A172 (cell line): ENCODE results near the gene SPRYD3. TPM values are rescaled to one million over a fixed set of nuclear protein-coding genes. Genes with fewer than 3 reads are reported as not detected.
"Not testable (repeated sequence)": the region's sequence is repeated elsewhere in the genome, so short reads cannot be mapped to it uniquely, and the experiment has no call there.

Experiments
- DNase-seq: peaks from one replicate; pipeline ENCODE4 v3.0.0-alpha.2; 2015; ENCODE audit warnings: low spot score
- total RNA-seq: library from RNA; depleted of rRNA; stranded (reverse); fragments of >200 nt; shearing (Covaris generic); gene quantifications from 2 replicates; pipeline ENCODE4 v1.2.3, GENCODE V29; 2014

Gene SPRYD3
- total RNA-seq, 1 experiment from 2014 or later: 15.2 TPM

DNA sequence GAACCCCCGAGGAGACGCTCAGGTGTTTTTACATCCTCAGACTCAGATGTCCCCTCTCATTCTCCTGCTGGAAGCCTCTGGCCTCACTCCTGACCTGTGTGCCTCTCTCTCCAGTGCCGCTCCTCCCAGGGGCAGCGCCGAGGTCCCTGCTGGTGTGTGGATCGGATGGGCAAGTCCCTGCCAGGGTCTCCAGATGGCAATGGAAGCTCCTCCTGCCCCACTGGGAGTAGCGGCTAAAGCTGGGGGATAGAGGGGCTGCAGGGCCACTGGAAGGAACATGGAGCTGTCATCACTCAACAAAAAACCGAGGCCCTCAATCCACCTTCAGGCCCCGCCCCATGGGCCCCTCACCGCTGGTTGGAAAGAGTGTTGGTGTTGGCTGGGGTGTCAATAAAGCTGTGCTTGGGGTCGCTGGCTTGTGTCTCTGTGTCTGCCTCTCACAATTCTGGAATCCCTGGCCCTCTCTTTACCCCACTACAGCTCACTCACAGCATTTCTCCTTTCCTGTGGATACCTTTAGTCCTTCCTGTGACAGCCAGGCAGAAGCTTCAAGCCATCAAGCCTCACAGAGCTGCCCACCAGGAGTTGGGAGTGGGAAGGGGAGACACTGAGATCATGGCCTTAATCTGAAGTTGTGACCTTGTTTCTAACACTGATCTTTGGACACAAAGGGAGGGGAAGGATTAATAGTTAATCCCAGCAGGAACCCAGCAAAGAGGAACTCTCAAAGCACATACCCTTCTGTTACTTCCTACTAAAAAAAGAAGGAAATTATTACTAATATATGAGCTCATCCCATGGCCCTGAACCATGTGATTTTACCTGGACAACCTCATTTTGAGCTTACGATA, 23.0 kb upstream of the SPRYD3 start:
- no peak for DNase-seq

GRCh38 chr12:53101266-53101665, 22.1 kb upstream of the SPRYD3 start:
- no peak for DNase-seq

- no peak for DNase-seq
Observed at GRCh38 chr12:53100466-53101151, 21.4 kb upstream of the SPRYD3 start.

- DNase-seq: peak; percentile 98
Observed at GRCh38 chr12:53099071-53099882, 20.1 kb upstream of the SPRYD3 start.

GRCh38 chr12:53098354-53098981, 19.3 kb upstream of the SPRYD3 start:
- peak; percentile 84 for DNase-seq

DNA sequence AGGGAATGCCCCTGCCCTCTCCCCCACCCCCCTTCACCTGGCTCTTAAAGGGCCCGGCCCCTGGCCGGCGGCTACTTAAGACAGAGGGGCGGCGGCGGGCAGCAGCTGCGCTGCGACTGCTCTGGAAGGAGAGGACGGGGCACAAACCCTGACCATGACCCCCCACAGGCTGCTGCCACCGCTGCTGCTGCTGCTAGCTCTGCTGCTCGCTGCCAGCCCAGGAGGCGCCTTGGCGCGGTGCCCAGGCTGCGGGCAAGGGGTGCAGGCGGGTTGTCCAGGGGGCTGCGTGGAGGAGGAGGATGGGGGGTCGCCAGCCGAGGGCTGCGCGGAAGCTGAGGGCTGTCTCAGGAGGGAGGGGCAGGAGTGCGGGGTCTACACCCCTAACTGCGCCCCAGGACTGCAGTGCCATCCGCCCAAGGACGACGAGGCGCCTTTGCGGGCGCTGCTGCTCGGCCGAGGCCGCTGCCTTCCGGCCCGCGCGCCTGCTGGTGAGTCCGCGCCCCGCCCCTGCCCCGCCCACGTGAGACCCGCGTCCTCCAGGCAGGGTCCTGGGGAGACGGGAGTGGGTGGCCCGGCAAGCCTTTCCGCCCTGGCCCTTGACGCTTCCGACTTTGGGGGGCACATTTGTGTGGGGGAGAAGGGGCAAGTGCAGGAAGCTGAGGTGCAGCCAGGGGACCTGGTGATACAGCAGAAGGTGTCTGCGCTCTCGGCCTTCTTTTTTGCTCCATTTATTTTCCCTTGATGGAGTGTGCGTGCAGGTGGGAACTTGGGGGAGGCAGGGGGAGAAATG, 18.6 kb upstream of the SPRYD3 start, which contains the start of gene IGFBP6:
Gene IGFBP6 (plus strand): TSS at position 104 of the 790 bp plus-strand sequence. CDS start 51 bp downstream, at position 155.
- peak; percentile 34 for DNase-seq

DNA sequence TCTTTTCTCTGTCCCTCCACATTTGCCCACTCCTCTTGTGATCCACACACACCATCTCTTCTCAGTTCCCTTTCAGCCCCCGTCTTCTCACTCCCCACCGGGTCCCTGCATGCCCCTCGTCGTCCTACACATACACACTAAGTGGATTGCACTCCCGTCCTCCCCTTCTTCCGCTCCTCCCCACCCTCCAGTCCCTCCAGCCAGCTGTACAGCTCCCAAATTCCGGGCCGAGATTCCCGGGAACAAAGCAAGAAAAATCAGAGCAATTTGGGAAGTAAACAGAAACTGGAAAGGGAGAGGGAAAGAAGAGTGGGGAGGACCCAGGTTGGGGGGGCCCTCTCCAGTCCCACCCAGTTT, 18.0 kb upstream of the SPRYD3 start:
- peak; percentile 25 for DNase-seq

- no peak for DNase-seq
Observed at GRCh38 chr12:53096759-53097158, 17.6 kb upstream of the SPRYD3 start.

- DNase-seq: no peak
Observed at GRCh38 chr12:53096089-53096741, 17.0 kb upstream of the SPRYD3 start.

DNA sequence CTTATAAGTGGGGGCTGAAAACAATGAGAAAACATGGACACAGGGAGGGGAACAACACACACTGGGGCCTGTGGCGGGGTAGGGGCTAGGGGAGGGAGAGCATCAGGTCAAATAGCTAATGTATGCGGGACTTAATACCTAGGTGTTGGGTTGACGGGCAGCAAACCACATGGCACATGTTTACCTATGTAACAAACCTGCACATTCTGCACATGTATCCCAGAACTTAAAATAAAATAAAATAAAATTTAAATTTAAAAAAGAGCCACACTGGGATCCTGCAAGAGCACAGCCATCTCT, 16.4 kb upstream of the SPRYD3 start:
- DNase-seq: not testable (repeated sequence)

DNA sequence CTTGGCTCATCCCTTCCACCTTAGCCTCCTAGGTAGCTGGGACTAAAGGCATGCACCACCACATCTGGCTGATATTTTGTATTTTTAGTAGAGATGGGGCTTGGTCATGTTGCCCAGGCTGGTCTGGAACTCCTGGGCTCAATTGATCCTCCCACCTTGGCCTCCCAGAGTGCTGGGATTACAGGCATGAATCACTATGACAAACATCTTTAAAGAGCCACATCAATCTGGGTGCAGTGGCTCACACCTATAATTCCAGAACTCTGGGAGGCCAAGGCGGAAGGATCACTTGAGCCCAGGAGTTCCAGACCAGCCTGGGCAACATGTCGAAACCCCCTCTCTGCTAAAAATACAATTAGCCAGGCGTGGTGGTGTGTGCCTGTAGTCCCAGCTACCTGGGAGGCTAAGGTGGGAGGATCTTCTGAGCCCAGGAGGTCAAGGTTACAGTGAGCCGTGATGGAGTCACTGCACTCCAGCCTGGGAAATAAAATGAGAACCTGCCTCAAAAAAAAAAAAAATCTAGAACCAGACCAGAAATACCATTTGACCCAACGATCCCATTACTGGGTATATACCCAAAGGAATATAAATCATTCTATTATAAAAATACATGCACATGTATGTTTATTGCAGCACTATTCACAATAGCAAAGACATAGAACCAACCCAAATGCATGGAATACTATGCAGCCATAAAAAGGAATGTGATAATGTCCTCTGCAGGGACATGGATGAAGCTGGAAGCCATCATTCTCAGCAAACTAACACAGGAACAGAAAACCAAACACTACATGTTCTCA, 15.8 kb upstream of the SPRYD3 start:
- not testable (repeated sequence) for DNase-seq

- no peak for DNase-seq
Observed at GRCh38 chr12:53094394-53094787, 15.2 kb upstream of the SPRYD3 start.

DNA sequence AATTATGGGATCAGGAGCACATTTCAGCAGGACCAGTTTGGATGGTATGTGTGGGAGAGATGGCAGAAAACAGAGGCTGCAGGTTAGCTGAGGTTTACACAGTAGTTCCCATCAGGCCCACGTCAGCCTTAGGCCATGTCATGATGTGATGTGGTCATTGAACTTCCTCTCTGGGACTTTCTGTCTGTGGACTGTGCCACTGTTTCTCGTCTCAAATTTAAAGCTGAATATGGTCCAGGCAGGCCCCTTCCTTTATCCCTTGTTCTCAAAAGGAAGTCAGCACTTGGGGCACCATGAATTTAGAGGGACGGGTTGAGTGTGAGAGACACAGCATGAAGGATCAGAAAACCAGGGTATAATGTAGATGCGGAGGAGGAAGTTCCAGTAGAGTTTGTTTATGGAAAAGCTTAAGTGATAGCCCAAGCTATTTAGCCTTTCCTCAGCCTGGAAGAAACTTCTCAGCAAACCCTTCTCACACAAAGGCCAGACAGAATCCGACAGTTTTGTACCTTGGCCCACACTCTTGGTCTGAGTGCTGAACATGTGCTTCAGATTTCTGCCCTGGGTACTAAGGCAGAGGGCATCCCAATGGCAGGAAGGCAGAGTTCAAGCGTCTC, 14.7 kb upstream of the SPRYD3 start:
- DNase-seq: no peak

- no peak for DNase-seq
Observed at GRCh38 chr12:53091756-53092155, 12.6 kb upstream of the SPRYD3 start.

DNA sequence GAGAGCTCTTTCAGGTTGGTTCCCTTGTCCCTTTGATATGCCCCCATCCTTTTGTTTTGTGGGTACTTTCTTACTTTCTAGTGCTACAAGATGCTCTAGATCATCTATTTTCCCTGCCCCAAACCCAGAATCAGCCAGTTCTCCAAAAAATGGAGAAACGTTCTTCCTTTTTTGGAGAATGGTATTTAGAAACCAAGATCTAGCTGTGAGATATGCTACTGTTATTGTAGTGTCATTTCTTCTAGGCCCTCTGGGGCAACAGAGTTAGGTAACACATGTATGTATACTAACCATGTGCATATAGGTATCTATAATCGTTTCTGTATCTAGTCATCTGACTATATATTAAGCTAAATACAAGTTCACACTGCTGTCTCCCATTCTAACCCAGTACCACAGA, 11.4 kb upstream of the SPRYD3 start:
- no peak for DNase-seq

DNA sequence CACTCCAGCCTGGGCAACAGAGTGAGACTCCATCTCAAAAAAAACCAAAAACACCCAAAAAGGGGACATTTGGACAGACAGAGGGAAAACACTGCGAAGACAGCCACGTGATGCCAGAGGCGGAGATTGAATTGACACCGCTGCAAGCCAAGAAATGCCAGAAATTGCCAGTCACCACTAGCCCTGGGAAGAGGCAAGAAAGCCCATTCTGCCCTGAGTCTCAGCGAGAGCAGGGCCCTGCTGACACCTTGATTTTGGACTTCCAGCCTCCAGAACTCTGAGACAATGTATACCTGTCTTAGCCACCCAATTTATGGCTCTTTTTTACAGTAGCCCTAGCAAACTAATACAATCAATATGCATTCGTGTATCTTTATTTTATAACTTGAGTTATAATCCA, 10.9 kb upstream of the SPRYD3 start:
- DNase-seq: no peak

DNA sequence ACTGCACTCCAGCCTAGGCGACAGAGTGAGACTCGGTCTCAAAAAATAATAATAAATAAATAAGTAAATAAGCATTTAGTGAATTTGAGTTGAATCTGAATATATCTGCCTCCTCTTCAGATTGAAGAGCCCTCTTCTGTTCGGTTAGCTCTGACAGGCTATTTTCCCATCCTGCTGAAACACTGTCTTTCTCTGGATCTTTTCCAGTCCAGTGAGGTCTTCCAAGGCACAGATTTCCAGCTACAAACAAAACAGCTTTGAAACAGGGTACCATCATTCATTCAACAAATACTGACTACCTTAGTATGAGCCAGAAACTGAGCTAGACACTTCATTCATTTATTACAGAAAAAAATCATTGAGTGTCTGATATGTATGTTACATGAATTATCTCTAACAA, 7.2 kb upstream of the SPRYD3 start:
- DNase-seq: no peak

GRCh38 chr12:53082637-53083175, 3.5 kb upstream of the SPRYD3 start:
- no peak for DNase-seq
